Measurements from ENCODE around the gene CTNNA2.

The CTNNA2 gene

GRCh38 chr2:79552653-79553052, 39.8 kb downstream of the CTNNA2 start:
- Histone ChIP-seq H3K9ac (ENCODE audit: low read depth, low read length) (no peak overlapping the region), H3K4me3 (ENCODE audit: low read depth in 1 of 2, low read length in 2 of 2) (no peak overlapping the region), H3K27me3 (ENCODE audit: insufficient read depth, low read length, poor library complexity) (no peaks in the 10 kb centered on the region), H4K20me1 (ENCODE audit: insufficient read depth, low read length) (no peaks in the 10 kb centered on the region), H3K4me2 (ENCODE audit: insufficient read depth, low read length) (no peak overlapping the region), H2AFZ (ENCODE audit: low read depth, low read length) (no peak overlapping the region), H3K36me3 (ENCODE audit: insufficient read depth, low read length) (no peaks in the 10 kb centered on the region), H3K79me2 (ENCODE audit: insufficient read depth, low read length) (no peaks in the 10 kb centered on the region), H3K9me3 (ENCODE audit: insufficient read depth, low read length, severe bottlenecking) (no peaks in the 10 kb centered on the region), H3K27ac (ENCODE audit: low read length) (no peak overlapping the region), H3K4me1 (ENCODE audit: insufficient read depth, low read length) (no peaks in the 10 kb centered on the region)
- TF ChIP-seq CTCF (IDR thresholded peaks at IDR 0.05; ENCODE audit: borderline replicate concordance, extremely low read depth, low read length, poor library complexity, severe bottlenecking) (no peak), EZH2 (IDR thresholded peaks at IDR 0.05; ENCODE audit: borderline replicate concordance, low read depth, low read length, severe bottlenecking) (no peak)
- ATAC-seq (ENCODE audit: insufficient read depth, low read depth) (no peak), DNase-seq (no peak)

- no peak for ATAC-seq (ENCODE audit: insufficient read depth, low read depth)
- Histone ChIP-seq H3K4me2 (ENCODE audit: insufficient read depth, low read length) (no peak overlapping the region), H3K27me3 (ENCODE audit: insufficient read depth, low read length, poor library complexity) (no peaks in the 10 kb centered on the region), H4K20me1 (ENCODE audit: insufficient read depth, low read length) (no peaks in the 10 kb centered on the region), H3K9ac (ENCODE audit: low read depth, low read length) (no peak overlapping the region), H3K79me2 (ENCODE audit: insufficient read depth, low read length) (no peaks in the 10 kb centered on the region), H3K27ac (ENCODE audit: low read length) (no peak overlapping the region), H3K4me3 (ENCODE audit: low read depth in 1 of 2, low read length in 2 of 2) (no peak overlapping the region), H3K4me1 (ENCODE audit: insufficient read depth, low read length) (no peaks in the 10 kb centered on the region), H3K36me3 (ENCODE audit: insufficient read depth, low read length) (no peaks in the 10 kb centered on the region), H2AFZ (ENCODE audit: low read depth, low read length) (no peak overlapping the region), H3K9me3 (ENCODE audit: insufficient read depth, low read length, severe bottlenecking) (no peaks in the 10 kb centered on the region)
- no peak for DNase-seq
- TF ChIP-seq CTCF (IDR thresholded peaks at IDR 0.05; ENCODE audit: borderline replicate concordance, extremely low read depth, low read length, poor library complexity, severe bottlenecking), result no peak
- no peak for TF ChIP-seq EZH2 (IDR thresholded peaks at IDR 0.05; ENCODE audit: borderline replicate concordance, low read depth, low read length, severe bottlenecking)
Measured at GRCh38 chr2:79554899-79555298, 42.0 kb downstream of the CTNNA2 start.

GRCh38 chr2:79564065-79564464, 51.2 kb downstream of the CTNNA2 start:
- Histone ChIP-seq H4K20me1 (ENCODE audit: insufficient read depth, low read length) (no peaks in the 10 kb centered on the region), H3K4me1 (ENCODE audit: insufficient read depth, low read length) (no peaks in the 10 kb centered on the region), H3K36me3 (ENCODE audit: insufficient read depth, low read length) (no peaks in the 10 kb centered on the region), H3K9ac (ENCODE audit: low read depth, low read length) (no peak overlapping the region), H3K79me2 (ENCODE audit: insufficient read depth, low read length) (no peaks in the 10 kb centered on the region), H3K9me3 (ENCODE audit: insufficient read depth, low read length, severe bottlenecking) (no peaks in the 10 kb centered on the region), H3K27ac (ENCODE audit: low read length) (no peak overlapping the region), H2AFZ (ENCODE audit: low read depth, low read length) (no peak overlapping the region), H3K4me2 (ENCODE audit: insufficient read depth, low read length) (no peak overlapping the region), H3K27me3 (ENCODE audit: insufficient read depth, low read length, poor library complexity) (no peaks in the 10 kb centered on the region), H3K4me3 (ENCODE audit: low read depth in 1 of 2, low read length in 2 of 2) (no peak overlapping the region)
- ATAC-seq (ENCODE audit: insufficient read depth, low read depth), result no peak
- TF ChIP-seq CTCF (IDR thresholded peaks at IDR 0.05; ENCODE audit: borderline replicate concordance, extremely low read depth, low read length, poor library complexity, severe bottlenecking), result no peak
- no peak for TF ChIP-seq EZH2 (IDR thresholded peaks at IDR 0.05; ENCODE audit: borderline replicate concordance, low read depth, low read length, severe bottlenecking)
- no peak for DNase-seq

- no peak for DNase-seq
- TF ChIP-seq EZH2 (IDR thresholded peaks at IDR 0.05; ENCODE audit: borderline replicate concordance, low read depth, low read length, severe bottlenecking) (no peak), CTCF (IDR thresholded peaks at IDR 0.05; ENCODE audit: borderline replicate concordance, extremely low read depth, low read length, poor library complexity, severe bottlenecking) (no peak)
- no peak overlapping the region for H3K9ac ChIP-seq (ENCODE audit: low read depth, low read length)
- no peaks in the 10 kb centered on the region for H3K4me1 ChIP-seq (ENCODE audit: insufficient read depth, low read length)
- no peak overlapping the region for H3K27ac ChIP-seq (ENCODE audit: low read length)
- no peaks in the 10 kb centered on the region for H3K79me2 ChIP-seq (ENCODE audit: insufficient read depth, low read length)
- no peak overlapping the region for H3K4me2 ChIP-seq (ENCODE audit: insufficient read depth, low read length)
- H2AFZ ChIP-seq (ENCODE audit: low read depth, low read length), result no peak overlapping the region
- no peak overlapping the region for H3K4me3 ChIP-seq (ENCODE audit: low read depth in 1 of 2, low read length in 2 of 2)
- no peaks in the 10 kb centered on the region for H3K9me3 ChIP-seq (ENCODE audit: insufficient read depth, low read length, severe bottlenecking)
- no peak for ATAC-seq (ENCODE audit: insufficient read depth, low read depth)
- no peaks in the 10 kb centered on the region for H3K36me3 ChIP-seq (ENCODE audit: insufficient read depth, low read length)
- H4K20me1 ChIP-seq (ENCODE audit: insufficient read depth, low read length), result no peaks in the 10 kb centered on the region
- no peaks in the 10 kb centered on the region for H3K27me3 ChIP-seq (ENCODE audit: insufficient read depth, low read length, poor library complexity)
Measured at GRCh38 chr2:79569048-79569447, 56.2 kb downstream of the CTNNA2 start.
